Measurements from ENCODE around the gene KCND3.

The KCND3 gene

GRCh38 chr1:111958075-111958474 lies 31.4 kb downstream of the KCND3 start:
- DNase-seq (ENCODE audit: low read depth), result no peak

GRCh38 chr1:111956155-111956771 lies 33.2 kb downstream of the KCND3 start:
- DNase-seq (ENCODE audit: low read depth), result no peak

- DNase-seq (ENCODE audit: low read depth), result no peak
Observed at GRCh38 chr1:111955755-111956154, 33.7 kb downstream of the KCND3 start.

GRCh38 chr1:111953797-111954196 lies 35.7 kb downstream of the KCND3 start:
- no peak for DNase-seq (ENCODE audit: low read depth)

GRCh38 chr1:111952125-111952657 lies 37.3 kb downstream of the KCND3 start:
- no peak for DNase-seq (ENCODE audit: low read depth)

- no peak for DNase-seq (ENCODE audit: low read depth)
Observed at GRCh38 chr1:111948209-111949171, 41.0 kb downstream of the KCND3 start.

GRCh38 chr1:111943846-111944749 lies 45.4 kb downstream of the KCND3 start:
- no peak for DNase-seq (ENCODE audit: low read depth)

GRCh38 chr1:111943066-111943465 lies 46.4 kb downstream of the KCND3 start:
- DNase-seq (ENCODE audit: low read depth), result no peak

GRCh38 chr1:111938536-111938935 lies 50.9 kb downstream of the KCND3 start:
- DNase-seq (ENCODE audit: low read depth), result no peak

- no peak for DNase-seq (ENCODE audit: low read depth)
Observed at GRCh38 chr1:111938123-111938522, 51.3 kb downstream of the KCND3 start.

GRCh38 chr1:111937147-111937725 lies 52.2 kb downstream of the KCND3 start:
- no peak for DNase-seq (ENCODE audit: low read depth)

- DNase-seq (ENCODE audit: low read depth), result no peak
Observed at GRCh38 chr1:111934106-111934852, 55.2 kb downstream of the KCND3 start.

- no peak for DNase-seq (ENCODE audit: low read depth)
Observed at GRCh38 chr1:111930356-111930755, 59.1 kb downstream of the KCND3 start.

GRCh38 chr1:111928531-111928930 lies 60.9 kb downstream of the KCND3 start:
- DNase-seq (ENCODE audit: low read depth), result no peak

- no peak for DNase-seq (ENCODE audit: low read depth)
Observed at GRCh38 chr1:111927652-111928051, 61.8 kb downstream of the KCND3 start.

- no peak for DNase-seq (ENCODE audit: low read depth)
Observed at GRCh38 chr1:111924786-111925185, 64.7 kb downstream of the KCND3 start.

- DNase-seq (ENCODE audit: low read depth), result no peak
Observed at GRCh38 chr1:111923766-111924165, 65.7 kb downstream of the KCND3 start.

GRCh38 chr1:111921948-111922347 lies 67.5 kb downstream of the KCND3 start:
- DNase-seq (ENCODE audit: low read depth), result no peak

- no peak for DNase-seq (ENCODE audit: low read depth)
Observed at GRCh38 chr1:111920221-111921024, 69.0 kb downstream of the KCND3 start.
